GM23338 (cell line): ENCODE results near the gene CMTM5. TPM values are rescaled to one million over a fixed set of nuclear protein-coding genes. Genes with fewer than 3 reads are reported as not detected.

ENCODE experiments used
- ATAC-seq: fragments of 200-7000 bp; cut with Tn5 transposase; 3 replicates; pipeline ENCODE4 v1.9.1; 2020
- DNase-seq: peaks from one replicate; pipeline ENCODE4 v3.0.0-alpha.2; 2015; ENCODE audit warnings: low spot score
- H2AFZ ChIP-seq: fragments of 200-600 bp; sonication (generic); 2 replicates; pipeline ENCODE4 v1.8.0; 2016; ENCODE audit warnings: antibody characterized with exemption, mild to moderate bottlenecking, moderate library complexity
- H3F3A ChIP-seq: fragments of 200-600 bp; sonication (generic); replicated peaks from 2 replicates; pipeline ENCODE4 v1.8.0; 2017; ENCODE audit warnings: antibody characterized with exemption, mixed run types, low read depth
- H3K27ac ChIP-seq: fragments of 200-600 bp; sonication (generic); 2 replicates; pipeline ENCODE4 v1.6.1; 2016; ENCODE audit warnings: low read depth
- H3K27me3 ChIP-seq: fragments of 200-600 bp; sonication (generic); 2 replicates; pipeline ENCODE4 v1.8.0; 2016; ENCODE audit warnings: mild to moderate bottlenecking, mixed run types, moderate library complexity; ENCODE audit not compliant: insufficient read depth
- H3K36me3 ChIP-seq: fragments of 200-600 bp; sonication (generic); 2 replicates; pipeline ENCODE4 v1.8.0; 2016; ENCODE audit warnings: mild to moderate bottlenecking; ENCODE audit not compliant: insufficient read depth
- H3K4me1 ChIP-seq: fragments of 200-600 bp; sonication (generic); 2 replicates; pipeline ENCODE4 v1.8.0; 2016; ENCODE audit warnings: mild to moderate bottlenecking, moderate library complexity; ENCODE audit not compliant: insufficient read depth
- H3K4me2 ChIP-seq: fragments of 200-600 bp; sonication (generic); 2 replicates; pipeline ENCODE4 v1.7.1; 2017; ENCODE audit warnings: mixed run types
- H3K4me3 ChIP-seq: fragments of 200-600 bp; sonication (generic); 2 replicates; pipeline ENCODE4 v1.6.1; 2016; ENCODE audit warnings: mixed run types
- H3K79me2 ChIP-seq: fragments of 200-600 bp; sonication (generic); replicated peaks from 2 replicates; pipeline ENCODE4 v1.8.0; 2017; ENCODE audit warnings: mild to moderate bottlenecking; ENCODE audit not compliant: insufficient read depth
- H3K9me2 ChIP-seq: fragments of 200-600 bp; sonication (generic); 2 replicates; pipeline ENCODE4 v1.8.0; 2017; ENCODE audit not compliant: insufficient read depth
- H4K20me1 ChIP-seq: fragments of 200-600 bp; sonication (generic); replicated peaks from 2 replicates; pipeline ENCODE4 v1.8.0; 2017; ENCODE audit warnings: mild to moderate bottlenecking; ENCODE audit not compliant: insufficient read depth
- H3K27ac Mint-ChIP-seq: 2 replicates; pipeline ENCODE4 v1.8.0; 2020; ENCODE audit warnings: inconsistent platforms, mild to moderate bottlenecking, moderate library complexity, mixed read lengths
- H3K27me3 Mint-ChIP-seq: 3 replicates; pipeline ENCODE4 v1.8.0; 2022; ENCODE audit warnings: low read depth, mild to moderate bottlenecking, moderate library complexity, mixed read lengths, inconsistent platforms; ENCODE audit not compliant: insufficient read depth, poor library complexity
- H3K36me3 Mint-ChIP-seq: 3 replicates; pipeline ENCODE4 v1.8.0; 2021; ENCODE audit warnings: low read depth, mild to moderate bottlenecking, inconsistent platforms, moderate library complexity, mixed read lengths
- H3K4me1 Mint-ChIP-seq: 3 replicates; pipeline ENCODE4 v1.8.0; 2020; ENCODE audit warnings: mild to moderate bottlenecking, inconsistent platforms, mixed read lengths
- H3K4me3 Mint-ChIP-seq: 3 replicates; pipeline ENCODE4 v1.8.0; 2021; ENCODE audit warnings: moderate library complexity, mild to moderate bottlenecking, inconsistent platforms, mixed read lengths
- H3K9me3 Mint-ChIP-seq: 3 replicates; pipeline ENCODE4 v1.8.0; 2020; ENCODE audit warnings: moderate library complexity, mild to moderate bottlenecking, inconsistent platforms, mixed read lengths
- EZH2phosphoT487 ChIP-seq: fragments of 200-600 bp; sonication (generic); IDR thresholded peaks from one replicate; pipeline ENCODE4 v1.8.1; 2018; ENCODE audit warnings: antibody characterized with exemption; ENCODE audit not compliant: unreplicated experiment
- polyA plus RNA-seq: library from polyadenylated mRNA; unstranded; fragments of >200 nt; fragmentation: Nextera tagmentation; extraction: Ambion mirVana; gene quantifications from 2 replicates; pipeline ENCODE4 v1.2.1, GENCODE V29; 2016
- total RNA-seq: library from RNA; depleted of rRNA; stranded (reverse); fragments of >200 nt; shearing (Covaris generic); gene quantifications from 2 replicates; pipeline ENCODE4 v1.2.3, GENCODE V29; 2014
- TF ChIP-seq, protein P1 (sequence below): fragments of 250-450 bp; sonication (Bioruptor Pico); IDR thresholded peaks from 2 replicates; pipeline ENCODE4 v1.5.0; 2020; ENCODE audit warnings: mild to moderate bottlenecking, moderate library complexity

The CMTM5 gene
- total and polyA plus RNA-seq, 2 experiments from 2014 or later, result 0.24 TPM; not detected in 1

DNA sequence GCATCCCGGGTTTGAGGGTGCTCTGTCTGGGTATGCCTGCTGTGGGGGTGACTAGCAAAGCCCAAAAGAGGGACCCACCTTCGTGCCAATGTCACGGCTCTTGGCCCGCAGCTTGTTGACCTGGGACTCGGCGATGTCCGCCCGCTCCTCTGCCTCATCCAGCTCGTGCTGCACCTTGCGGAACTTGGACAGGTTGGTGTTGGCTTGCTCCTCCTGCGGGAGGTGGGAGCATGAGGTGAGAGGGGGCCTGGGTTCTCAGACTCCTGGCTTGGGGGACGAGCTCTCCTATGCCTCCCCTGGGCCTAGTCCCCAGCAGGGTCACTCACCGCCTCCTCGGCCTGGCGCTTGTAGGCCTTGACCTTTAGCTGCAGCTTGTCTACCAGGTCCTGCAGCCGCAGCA lies 36.8 kb downstream of the CMTM5 start (continued):
- TF ChIP-seq, protein P1, sequence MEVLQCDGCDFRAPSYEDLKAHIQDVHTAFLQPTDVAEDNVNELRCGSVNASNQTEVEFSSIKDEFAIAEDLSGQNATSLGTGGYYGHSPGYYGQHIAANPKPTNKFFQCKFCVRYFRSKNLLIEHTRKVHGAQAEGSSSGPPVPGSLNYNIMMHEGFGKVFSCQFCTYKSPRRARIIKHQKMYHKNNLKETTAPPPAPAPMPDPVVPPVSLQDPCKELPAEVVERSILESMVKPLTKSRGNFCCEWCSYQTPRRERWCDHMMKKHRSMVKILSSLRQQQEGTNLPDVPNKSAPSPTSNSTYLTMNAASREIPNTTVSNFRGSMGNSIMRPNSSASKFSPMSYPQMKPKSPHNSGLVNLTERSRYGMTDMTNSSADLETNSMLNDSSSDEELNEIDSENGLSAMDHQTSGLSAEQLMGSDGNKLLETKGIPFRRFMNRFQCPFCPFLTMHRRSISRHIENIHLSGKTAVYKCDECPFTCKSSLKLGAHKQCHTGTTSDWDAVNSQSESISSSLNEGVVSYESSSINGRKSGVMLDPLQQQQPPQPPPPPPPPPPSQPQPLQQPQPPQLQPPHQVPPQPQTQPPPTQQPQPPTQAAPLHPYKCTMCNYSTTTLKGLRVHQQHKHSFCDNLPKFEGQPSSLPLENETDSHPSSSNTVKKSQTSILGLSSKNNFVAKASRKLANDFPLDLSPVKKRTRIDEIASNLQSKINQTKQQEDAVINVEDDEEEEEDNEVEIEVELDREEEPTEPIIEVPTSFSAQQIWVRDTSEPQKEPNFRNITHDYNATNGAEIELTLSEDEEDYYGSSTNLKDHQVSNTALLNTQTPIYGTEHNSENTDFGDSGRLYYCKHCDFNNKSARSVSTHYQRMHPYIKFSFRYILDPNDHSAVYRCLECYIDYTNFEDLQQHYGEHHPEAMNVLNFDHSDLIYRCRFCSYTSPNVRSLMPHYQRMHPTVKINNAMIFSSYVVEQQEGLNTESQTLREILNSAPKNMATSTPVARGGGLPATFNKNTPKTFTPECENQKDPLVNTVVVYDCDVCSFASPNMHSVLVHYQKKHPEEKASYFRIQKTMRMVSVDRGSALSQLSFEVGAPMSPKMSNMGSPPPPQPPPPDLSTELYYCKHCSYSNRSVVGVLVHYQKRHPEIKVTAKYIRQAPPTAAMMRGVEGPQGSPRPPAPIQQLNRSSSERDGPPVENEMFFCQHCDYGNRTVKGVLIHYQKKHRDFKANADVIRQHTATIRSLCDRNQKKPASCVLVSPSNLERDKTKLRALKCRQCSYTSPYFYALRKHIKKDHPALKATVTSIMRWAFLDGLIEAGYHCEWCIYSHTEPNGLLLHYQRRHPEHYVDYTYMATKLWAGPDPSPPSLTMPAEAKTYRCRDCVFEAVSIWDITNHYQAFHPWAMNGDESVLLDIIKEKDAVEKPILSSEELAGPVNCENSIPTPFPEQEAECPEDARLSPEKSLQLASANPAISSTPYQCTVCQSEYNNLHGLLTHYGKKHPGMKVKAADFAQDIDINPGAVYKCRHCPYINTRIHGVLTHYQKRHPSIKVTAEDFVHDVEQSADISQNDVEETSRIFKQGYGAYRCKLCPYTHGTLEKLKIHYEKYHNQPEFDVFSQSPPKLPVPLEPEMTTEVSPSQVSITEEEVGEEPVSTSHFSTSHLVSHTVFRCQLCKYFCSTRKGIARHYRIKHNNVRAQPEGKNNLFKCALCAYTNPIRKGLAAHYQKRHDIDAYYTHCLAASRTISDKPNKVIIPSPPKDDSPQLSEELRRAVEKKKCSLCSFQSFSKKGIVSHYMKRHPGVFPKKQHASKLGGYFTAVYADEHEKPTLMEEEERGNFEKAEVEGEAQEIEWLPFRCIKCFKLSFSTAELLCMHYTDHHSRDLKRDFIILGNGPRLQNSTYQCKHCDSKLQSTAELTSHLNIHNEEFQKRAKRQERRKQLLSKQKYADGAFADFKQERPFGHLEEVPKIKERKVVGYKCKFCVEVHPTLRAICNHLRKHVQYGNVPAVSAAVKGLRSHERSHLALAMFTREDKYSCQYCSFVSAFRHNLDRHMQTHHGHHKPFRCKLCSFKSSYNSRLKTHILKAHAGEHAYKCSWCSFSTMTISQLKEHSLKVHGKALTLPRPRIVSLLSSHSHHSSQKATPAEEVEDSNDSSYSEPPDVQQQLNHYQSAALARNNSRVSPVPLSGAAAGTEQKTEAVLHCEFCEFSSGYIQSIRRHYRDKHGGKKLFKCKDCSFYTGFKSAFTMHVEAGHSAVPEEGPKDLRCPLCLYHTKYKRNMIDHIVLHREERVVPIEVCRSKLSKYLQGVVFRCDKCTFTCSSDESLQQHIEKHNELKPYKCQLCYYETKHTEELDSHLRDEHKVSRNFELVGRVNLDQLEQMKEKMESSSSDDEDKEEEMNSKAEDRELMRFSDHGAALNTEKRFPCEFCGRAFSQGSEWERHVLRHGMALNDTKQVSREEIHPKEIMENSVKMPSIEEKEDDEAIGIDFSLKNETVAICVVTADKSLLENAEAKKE (CRISPR knock-in tag), result no peak

DNA sequence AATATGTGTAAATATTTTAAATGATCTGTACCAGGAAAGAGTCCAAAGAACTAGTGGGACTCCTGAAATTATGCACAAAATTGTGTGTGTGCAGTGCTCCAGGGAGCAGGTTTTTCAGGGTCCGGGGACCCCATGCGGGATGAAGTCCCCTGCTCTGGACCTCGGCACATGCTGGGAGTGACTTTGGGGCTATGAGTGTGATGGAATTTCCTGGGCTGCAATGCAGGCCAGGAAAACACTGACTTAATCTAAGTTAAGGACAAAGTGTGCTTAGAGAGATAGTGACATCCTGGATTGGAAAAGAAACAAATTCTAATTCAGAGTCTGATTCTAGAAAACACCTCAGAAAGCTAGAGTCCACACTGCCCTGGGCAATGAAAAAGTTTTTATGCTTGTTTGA lies 37.4 kb downstream of the CMTM5 start:
- H3K27ac Mint-ChIP-seq, result no peak overlapping the region
- Histone ChIP-seq H3K4me1 (no peaks in the 10 kb centered on the region), H3K36me3 (no peaks in the 10 kb centered on the region), H3K27me3 (no peaks in the 10 kb centered on the region), H3K4me3 (no peak overlapping the region), H2AFZ (no peak overlapping the region), H4K20me1 (no peaks in the 10 kb centered on the region), H3K79me2 (no peaks in the 10 kb centered on the region), H3F3A (no peaks in the 10 kb centered on the region), H3K4me2 (no peak overlapping the region), H3K27ac (no peak overlapping the region), H3K9me2 (peaks cover 3% of the 10 kb centered on the region; the same call in 1 of the 2 replicates)
- H3K27me3 Mint-ChIP-seq, result peaks cover 28% of the 10 kb centered on the region
- ATAC-seq, result no peak
- peaks cover 5% of the 10 kb centered on the region; the same call in 1 of the 3 replicates for H3K4me1 Mint-ChIP-seq
- no peak for DNase-seq
- no peaks in the 10 kb centered on the region; the same call in 2 of the 3 replicates for H3K36me3 Mint-ChIP-seq
- H3K9me3 Mint-ChIP-seq, result no peaks in the 10 kb centered on the region; the same call in 2 of the 3 replicates
- TF ChIP-seq EZH2phosphoT487, result no peak
- H3K4me3 Mint-ChIP-seq, result no peak overlapping the region
